Suprapubic skin (tissue), 4 donors: ENCODE results near the gene ZDHHC6. TPM values are rescaled to one million over a fixed set of nuclear protein-coding genes. Genes with fewer than 3 reads are reported as not detected.

Experiments
- DNase-seq, 2 donors: peaks; one replicate each; pipeline ENCODE4 v3.0.0-alpha.2; 2019; ENCODE audit warnings: low spot score in 2 of 2
- H3K27ac ChIP-seq: fragments of 200-600 bp; sonication (generic); one replicate; pipeline ENCODE4 v1.5.1; 2019
- H3K27me3 ChIP-seq: fragments of 200-600 bp; sonication (generic); one replicate; pipeline ENCODE4 v1.5.1; 2019
- H3K36me3 ChIP-seq: fragments of 200-600 bp; sonication (generic); one replicate; pipeline ENCODE4 v1.5.1; 2019
- H3K4me1 ChIP-seq: fragments of 200-600 bp; sonication (generic); one replicate; pipeline ENCODE4 v1.5.1; 2019
- H3K4me3 ChIP-seq: fragments of 200-600 bp; sonication (generic); one replicate; pipeline ENCODE4 v1.5.1; 2019; ENCODE audit warnings: mild to moderate bottlenecking
- H3K9me3 ChIP-seq: fragments of 200-600 bp; sonication (generic); one replicate; pipeline ENCODE4 v1.5.1; 2019
- CTCF ChIP-seq, 2 donors: fragments of 200-600 bp in 1 of 2; fragments of 450-650 bp in 1 of 2; sonication (generic) in 1 of 2; IDR thresholded peaks; one replicate each; pipeline ENCODE4 v1.5.1; 2016 to 2019; ENCODE audit warnings: antibody characterized with exemption in 2 of 2, mild to moderate bottlenecking in 1 of 2, moderate library complexity in 1 of 2
- EP300 ChIP-seq: sonication (generic); formaldehyde crosslinking; IDR thresholded peaks from one replicate; pipeline ENCODE4 v1.6.1; 2017; ENCODE audit warnings: antibody characterized with exemption
- POLR2A ChIP-seq, 2 donors: fragments of 450-650 bp; IDR thresholded peaks; one replicate each; pipeline ENCODE4 v1.6.1; 2017; ENCODE audit warnings: antibody characterized with exemption in 2 of 2, mild to moderate bottlenecking in 2 of 2, moderate library complexity in 2 of 2
- POLR2AphosphoS5 ChIP-seq, 3 donors: sonication (generic); formaldehyde crosslinking; IDR thresholded peaks; one replicate each; pipeline ENCODE4 v1.6.1; 2017; ENCODE audit warnings: antibody characterized with exemption in 3 of 3
- WGBS: methylation state at CpG from one replicate; pipeline ENCODE4 v1.1.5; 2018; 5-methylcytosine and 5-hydroxymethylcytosine counted together
- total RNA-seq, 4 donors: library from RNA; depleted of rRNA; stranded (reverse); fragments of >200 nt; gene quantifications; one replicate each; pipeline ENCODE4 v1.1.0, GENCODE V29; 2016

Gene ZDHHC6
- total RNA-seq, 4 donors from 2014 or later: 11.4 to 46.3 (median 15.6) TPM

GRCh38 chr10:112456533-112456932 is 9.8 kb upstream of the ZDHHC6 start:
- Histone ChIP-seq H3K9me3 (no peaks in the 10 kb centered on the region), H3K27me3 (no peaks in the 10 kb centered on the region), H3K36me3 (peaks cover 4% of the 10 kb centered on the region), H3K4me1 (no peaks in the 10 kb centered on the region), H3K4me3 (no peak overlapping the region), H3K27ac (no peak overlapping the region)
- TF ChIP-seq EP300 (no peak), CTCF (IDR thresholded peaks at IDR 0.05) (no peak), POLR2AphosphoS5 (IDR thresholded peaks at IDR 0.05) (no peak), POLR2A (IDR thresholded peaks at IDR 0.05) (no peak)
- no peak for DNase-seq
- WGBS: 96% methylated on average over 2 of the region's 2 CpGs

GRCh38 chr10:112454910-112455779 is 8.4 kb upstream of the ZDHHC6 start:
- no peak overlapping the region for H3K27ac ChIP-seq
- H3K36me3 ChIP-seq: no peaks in the 10 kb centered on the region
- H3K4me3 ChIP-seq: no peak overlapping the region
- no peaks in the 10 kb centered on the region for H3K9me3 ChIP-seq
- TF ChIP-seq POLR2AphosphoS5 (IDR thresholded peaks at IDR 0.05) (no peak), POLR2A (IDR thresholded peaks at IDR 0.05) (no peak), EP300 (no peak), CTCF (IDR thresholded peaks at IDR 0.05) (no peak)
- WGBS: 74% methylated on average over 2 of the region's 3 CpGs
- DNase-seq: no peak
- no peaks in the 10 kb centered on the region for H3K27me3 ChIP-seq
- no peaks in the 10 kb centered on the region for H3K4me1 ChIP-seq

- no peak overlapping the region for H3K4me3 ChIP-seq
- WGBS: 66% methylated on average over 4 of the region's 4 CpGs
- H3K4me1 ChIP-seq: peaks cover 37% of the 10 kb centered on the region
- peaks cover 11% of the 10 kb centered on the region for H3K36me3 ChIP-seq
- TF ChIP-seq EP300 (no peak), CTCF (IDR thresholded peaks at IDR 0.05) (no peak), POLR2AphosphoS5 (IDR thresholded peaks at IDR 0.05) (no peak), POLR2A (IDR thresholded peaks at IDR 0.05) (no peak)
- DNase-seq: no peak
- H3K9me3 ChIP-seq: no peaks in the 10 kb centered on the region
- no peaks in the 10 kb centered on the region for H3K27me3 ChIP-seq
- H3K27ac ChIP-seq: no peak overlapping the region
Measured at GRCh38 chr10:112448888-112449287, 2.2 kb upstream of the ZDHHC6 start.

- Histone ChIP-seq H3K9me3 (no peaks in the 10 kb centered on the region), H3K27ac (peak overlapping the region; percentile 90), H3K4me1 (peaks cover 40% of the 10 kb centered on the region), H3K27me3 (no peaks in the 10 kb centered on the region), H3K4me3 (peak overlapping the region; percentile 91), H3K36me3 (peaks cover 23% of the 10 kb centered on the region)
- TF ChIP-seq CTCF (IDR thresholded peaks at IDR 0.05) (no peak), POLR2AphosphoS5 (IDR thresholded peaks at IDR 0.05) (no peak), EP300 (no peak), POLR2A (IDR thresholded peaks at IDR 0.05) (no peak)
- DNase-seq: no peak
- WGBS: 1% methylated on average over 10 of the region's 10 CpGs
Measured at GRCh38 chr10:112447620-112447928, 860 bp upstream of the ZDHHC6 start.

GRCh38 chr10:112446055-112446854 is 459 bp downstream of the ZDHHC6 start:
- Histone ChIP-seq H3K4me1 (peaks cover 40% of the 10 kb centered on the region), H3K27ac (peak overlapping the region; percentile 90), H3K27me3 (no peaks in the 10 kb centered on the region), H3K4me3 (peak overlapping the region; percentile 91), H3K36me3 (peaks cover 36% of the 10 kb centered on the region), H3K9me3 (no peaks in the 10 kb centered on the region)
- WGBS: 2% methylated on average over 20 of the region's 20 CpGs
- TF ChIP-seq CTCF (IDR thresholded peaks at IDR 0.05) (peak in 1 of 2 donors; percentile 25), POLR2AphosphoS5 (IDR thresholded peaks at IDR 0.05) (no peak)
- no peak for DNase-seq
